CD4-positive, alpha-beta T cell treated with Interleukin-1 beta for 1 hour (primary cell): Measurements from ENCODE around the gene BSDC1.
A peak's percentile ranks its signal among the peaks of the same experiment; 100 is the strongest.
"Not testable (repeated sequence)": the region's sequence is repeated elsewhere in the genome, so short reads cannot be mapped to it uniquely, and the experiment has no call there.

Experiments
- DNase-seq, 2 donors: peaks; one replicate each; pipeline ENCODE4 v3.0.0-alpha.2; 2020 to 2022

The BSDC1 gene, protein sequence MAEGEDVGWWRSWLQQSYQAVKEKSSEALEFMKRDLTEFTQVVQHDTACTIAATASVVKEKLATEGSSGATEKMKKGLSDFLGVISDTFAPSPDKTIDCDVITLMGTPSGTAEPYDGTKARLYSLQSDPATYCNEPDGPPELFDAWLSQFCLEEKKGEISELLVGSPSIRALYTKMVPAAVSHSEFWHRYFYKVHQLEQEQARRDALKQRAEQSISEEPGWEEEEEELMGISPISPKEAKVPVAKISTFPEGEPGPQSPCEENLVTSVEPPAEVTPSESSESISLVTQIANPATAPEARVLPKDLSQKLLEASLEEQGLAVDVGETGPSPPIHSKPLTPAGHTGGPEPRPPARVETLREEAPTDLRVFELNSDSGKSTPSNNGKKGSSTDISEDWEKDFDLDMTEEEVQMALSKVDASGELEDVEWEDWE

DNA sequence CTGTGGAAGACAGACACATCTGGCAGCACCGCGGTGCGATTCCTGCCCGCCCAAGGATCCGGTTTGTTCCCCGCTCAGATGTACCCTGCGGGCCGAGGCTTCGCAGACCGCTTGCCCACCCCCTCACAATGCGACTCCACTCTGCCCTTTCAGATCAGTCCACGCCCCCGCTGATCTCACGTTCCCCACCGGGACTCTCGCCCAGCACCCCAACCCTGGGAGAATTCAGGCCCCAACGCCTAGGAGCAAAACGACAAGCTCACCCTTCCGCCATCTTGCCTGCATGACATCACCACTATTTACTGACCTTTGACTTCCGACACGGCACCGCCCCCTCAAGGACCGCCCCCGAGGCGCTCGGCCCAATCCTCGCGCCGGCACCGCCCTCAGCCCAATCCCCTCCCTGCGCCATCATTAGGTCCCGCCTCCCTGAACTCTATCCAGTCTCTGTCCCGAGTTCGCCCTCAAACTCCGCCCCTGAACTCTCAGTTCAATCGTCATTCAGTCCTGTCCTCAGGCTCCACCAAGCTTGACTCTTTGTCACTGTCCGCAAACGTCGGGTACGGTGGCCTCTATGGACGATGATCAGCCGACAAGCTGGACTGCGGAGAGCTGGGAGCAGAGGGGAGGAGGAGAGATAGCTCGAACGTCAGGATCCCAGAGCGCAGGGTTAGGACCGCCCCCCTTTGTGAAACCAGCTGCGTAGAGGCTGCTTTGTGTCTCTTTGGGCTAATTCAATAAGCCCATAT, at the start of gene BSDC1:
TSS of gene BSDC1 (minus strand) at position 301 of the 749 bp plus-strand sequence. CDS start at position 274, 27 bp downstream.
- peak; percentile 98 to 99 for DNase-seq

DNA sequence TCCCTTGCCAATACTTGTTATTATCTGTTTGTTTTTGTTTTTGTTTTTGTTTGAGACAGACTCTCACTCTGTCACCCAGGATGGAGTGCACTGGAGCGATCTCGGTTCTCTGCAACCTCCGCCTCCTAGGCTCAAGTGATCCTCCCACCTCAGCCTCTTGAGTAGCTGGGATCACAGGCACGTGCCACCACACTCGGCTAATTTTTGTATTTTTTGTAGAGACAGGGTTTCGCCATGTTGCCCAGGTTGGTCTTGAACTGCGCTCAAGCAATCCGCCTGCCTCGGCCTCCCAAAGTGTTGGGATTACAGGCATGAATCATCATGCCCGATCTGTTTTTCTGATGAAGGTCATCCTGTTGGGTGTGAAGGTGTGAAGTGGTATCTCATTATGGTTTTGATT, 47.2 kb upstream of the BSDC1 start:
- not testable (repeated sequence) for DNase-seq

DNA sequence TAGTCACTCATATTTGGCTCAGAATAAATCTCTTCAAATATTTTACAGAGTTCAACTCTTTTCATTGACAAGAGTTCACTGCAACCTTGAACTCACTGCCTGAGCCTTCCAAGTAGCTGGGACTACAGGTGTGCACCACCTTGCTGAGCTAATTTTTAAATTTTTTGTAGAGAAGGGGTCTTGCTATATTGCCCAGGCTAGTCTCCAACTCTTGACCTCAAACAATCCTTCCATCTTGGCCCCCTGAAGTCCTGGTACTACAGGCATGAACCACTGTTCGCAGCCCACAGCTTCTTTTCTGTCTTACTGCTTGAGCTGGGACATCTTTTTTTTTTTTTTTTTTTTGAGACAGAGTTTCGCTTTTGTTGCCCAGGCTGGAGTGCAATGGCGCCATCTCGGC, 44.5 kb upstream of the BSDC1 start:
- not testable (repeated sequence) for DNase-seq

DNA sequence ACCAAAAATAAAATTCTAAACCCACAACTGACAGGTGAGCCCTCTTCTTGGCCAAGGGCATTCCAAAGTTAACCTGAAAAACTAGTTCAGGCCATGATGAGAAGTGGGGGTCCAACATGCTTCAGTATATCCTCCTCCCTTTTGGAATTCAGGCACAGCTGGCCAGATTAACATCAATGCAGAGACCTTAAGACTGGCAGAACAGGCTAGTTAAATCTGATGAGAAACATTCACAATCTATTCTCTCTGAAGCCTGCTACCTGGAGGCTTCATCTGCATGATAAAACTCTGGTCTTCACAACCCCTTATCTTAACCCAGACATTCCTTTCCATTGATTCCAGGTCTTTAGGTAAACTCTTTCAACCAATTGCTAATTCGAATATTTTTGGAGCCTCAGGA, 43.9 kb upstream of the BSDC1 start:
- DNase-seq = no peak

DNA sequence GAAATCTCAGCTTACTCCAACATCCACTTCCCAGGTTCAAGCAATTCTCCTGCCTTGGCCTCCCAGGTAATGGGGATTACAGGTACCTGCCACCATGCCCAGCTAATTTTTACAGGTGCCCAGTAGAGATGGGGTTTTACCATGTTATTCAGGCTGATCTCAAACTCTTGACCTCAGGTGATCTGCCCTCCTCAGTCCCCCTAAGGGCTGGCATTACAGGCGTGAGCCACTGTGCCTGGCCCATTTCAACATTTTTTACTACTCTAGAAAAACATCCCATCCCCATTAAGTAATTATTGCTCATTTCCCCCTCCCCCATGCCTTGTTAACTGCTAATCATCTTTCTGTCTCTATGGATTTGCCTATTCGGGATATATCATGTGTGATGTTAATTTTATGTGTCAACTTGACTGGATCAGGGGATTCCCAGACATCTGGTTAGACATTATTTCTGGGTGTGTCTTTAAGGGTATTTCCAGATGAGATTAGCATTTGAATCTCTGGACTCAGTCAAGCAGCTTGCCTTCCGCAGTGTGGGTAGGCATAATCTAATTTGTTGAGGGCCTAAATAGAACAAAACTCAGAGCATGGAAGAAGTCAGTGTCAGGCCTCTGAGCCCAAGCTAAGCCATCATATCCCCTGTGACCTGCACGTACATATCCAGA, 37.6 kb upstream of the BSDC1 start:
- DNase-seq = no peak

DNA sequence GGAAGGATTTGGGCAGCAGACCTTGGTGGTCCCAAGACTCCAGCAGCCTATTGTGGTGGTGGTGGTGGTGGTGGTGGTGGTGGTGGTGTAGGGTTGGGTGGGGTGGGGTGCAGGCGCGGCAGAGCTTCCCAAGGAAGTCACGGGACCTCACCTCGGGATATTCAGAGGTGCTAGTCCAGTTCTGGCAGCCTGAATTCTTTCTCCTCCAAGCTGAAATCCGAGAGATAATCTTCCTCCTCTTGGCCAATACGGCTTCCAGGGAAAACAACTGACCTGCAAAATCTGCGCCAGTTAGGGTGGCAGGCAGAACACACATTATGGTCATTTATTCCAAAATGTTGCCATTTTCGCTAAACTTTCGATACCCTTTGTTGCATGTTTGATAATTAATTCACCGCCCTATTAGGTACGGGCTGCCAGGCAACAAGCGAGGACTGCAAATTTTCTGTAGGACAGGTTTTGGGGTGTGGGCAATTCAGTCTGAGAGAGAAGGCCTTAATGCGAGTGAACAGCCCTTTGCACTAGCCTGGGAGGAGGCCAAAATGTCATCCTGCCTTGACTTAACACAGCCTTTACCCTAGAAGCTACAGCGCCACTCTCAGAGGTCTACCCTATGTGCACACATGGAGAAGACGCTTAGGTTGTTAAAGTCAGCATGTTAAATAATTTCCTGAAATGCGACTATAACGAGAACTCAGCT, 33.2 kb upstream of the BSDC1 start:
- DNase-seq = no peak

DNA sequence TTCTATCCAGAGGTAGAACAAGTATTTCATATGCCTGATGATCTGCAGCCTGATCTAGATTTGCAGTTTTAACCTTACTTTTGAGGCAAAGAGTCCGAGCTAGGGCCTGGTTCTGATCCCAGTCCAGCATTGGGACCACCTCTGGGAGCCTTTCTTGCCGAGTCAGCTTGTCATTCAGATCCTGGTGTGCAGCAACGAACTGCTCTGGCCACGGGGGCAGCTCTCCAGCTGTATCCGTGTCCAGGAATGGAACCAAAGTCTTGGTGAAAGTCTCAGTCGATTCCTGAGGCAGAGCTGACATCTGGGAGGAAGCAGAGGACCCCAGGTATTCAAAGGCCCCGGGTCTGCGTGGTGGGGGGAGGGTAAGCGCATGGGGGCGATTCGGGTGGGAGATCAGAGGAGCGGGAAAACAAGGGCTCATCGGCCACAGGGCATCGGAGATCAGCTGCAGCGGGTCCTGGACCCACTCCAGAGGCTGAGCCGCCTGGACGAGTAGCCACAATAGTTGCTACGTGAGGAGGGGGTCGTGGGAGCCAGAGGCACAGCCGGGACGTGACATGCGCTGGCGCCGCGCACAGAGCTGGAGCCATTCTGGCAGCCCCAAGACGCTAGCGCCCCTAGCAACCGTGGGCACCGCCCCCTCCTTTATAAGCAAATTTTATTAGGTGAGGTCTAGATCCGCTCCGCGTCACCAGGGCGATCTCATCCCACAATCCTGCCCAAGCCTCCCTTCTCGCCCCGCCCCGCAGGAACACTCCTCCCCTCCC, 32.4 kb upstream of the BSDC1 start:
- DNase-seq = no peak

DNA sequence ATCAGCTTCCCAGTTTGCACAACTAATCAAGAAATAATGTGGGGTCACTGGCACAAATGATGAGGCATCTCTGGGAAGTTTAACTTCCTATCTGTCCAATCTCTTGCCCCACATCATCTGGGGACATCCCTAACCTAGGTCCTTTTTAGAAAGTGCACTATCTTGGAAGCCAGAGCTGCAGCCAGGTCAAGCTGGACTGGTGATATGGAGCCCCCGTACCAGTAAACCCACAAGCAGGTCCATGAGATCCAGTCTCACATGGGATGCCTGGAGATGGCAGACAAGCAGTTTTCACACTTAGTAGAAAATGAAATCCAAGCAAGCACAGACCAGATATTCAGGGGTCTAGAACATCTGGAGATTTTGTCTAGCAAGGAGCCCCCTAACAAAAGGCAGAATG, 27.5 kb upstream of the BSDC1 start:
- no peak for DNase-seq

DNA sequence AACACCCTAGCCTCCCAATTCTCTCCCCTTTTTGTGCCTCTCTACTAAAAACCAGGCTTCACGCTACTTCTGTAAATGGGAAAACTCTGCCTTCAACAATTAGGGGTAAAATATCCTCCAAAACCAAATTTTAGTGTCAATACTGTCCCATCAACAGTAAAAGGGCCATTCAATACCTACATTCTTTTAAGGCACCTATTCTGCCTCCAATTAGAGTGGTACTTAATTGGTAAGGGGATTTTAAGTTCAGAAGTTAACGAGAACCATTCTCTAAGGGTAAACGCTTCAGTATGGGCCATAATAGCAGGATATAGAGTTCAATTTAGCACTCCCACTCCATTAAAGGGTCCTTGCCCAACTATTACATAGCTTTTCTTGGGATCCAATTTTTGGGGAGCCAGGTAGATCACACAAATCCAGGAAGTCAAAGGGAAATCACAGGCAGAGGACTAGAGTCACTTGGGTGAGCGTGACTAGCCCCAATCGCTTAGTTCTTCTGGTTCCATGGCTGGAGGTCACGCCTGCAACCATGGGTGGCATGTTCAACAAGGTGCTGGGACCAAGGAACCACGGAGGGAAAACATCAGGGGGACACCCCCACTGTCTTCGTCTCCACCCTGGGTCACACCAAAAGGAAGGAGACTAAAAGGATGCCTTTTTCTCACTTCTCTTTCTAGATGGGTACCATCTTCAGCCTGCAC, 20.1 kb upstream of the BSDC1 start:
- DNase-seq = no peak

DNA sequence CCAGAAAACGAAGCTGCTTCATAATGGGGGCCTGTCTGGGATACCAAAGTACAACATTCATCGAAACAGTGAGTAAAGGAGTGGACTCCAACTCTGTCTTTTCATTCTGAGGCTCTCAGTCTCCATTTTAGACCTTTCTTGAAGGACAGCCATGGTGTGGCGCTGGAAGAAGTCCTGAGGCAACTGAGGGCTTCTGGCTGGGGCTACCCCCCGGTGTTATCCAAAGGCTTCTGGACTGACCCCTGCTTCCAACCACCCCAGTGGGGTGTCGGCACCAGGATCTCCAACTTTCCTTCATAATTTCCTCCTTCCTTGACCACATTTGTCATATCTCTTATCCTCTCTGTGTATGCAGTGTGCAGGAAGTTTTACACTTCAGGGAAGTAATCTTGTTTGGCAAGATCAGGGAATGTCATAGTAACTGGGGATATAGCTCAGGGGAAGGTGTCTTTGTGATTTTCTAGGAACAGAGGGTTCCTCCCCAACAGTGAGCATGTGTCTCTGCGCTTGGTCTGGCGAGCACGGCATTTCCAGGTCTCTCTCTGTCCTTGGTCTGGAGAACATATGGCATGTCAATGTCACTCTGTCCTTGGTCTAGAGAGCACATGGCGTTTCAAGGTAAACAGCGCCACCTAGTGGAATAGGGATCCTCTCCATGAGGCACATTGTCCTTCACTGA, 19.4 kb upstream of the BSDC1 start:
- peak; percentile 68 to 83 for DNase-seq

DNA sequence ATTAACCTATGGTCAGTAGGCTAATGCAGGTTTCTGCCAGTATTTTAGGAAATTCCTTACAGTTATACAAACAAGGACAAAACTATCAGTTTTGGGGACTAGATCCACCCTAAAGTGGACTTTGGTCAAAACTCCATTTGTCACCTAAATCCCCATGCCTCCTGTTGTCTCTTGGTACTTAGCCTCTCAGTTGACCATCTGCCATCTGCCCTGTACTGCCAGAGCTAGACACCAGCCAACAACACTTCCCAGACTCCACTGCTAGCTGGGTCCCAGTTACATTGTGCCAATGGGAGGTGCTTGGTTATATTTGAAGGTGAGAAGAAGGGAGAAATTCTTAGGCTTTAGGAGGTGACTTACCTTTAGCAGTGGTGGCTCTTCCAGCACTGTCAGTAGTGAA, 17.0 kb upstream of the BSDC1 start:
- DNase-seq = no peak

DNA sequence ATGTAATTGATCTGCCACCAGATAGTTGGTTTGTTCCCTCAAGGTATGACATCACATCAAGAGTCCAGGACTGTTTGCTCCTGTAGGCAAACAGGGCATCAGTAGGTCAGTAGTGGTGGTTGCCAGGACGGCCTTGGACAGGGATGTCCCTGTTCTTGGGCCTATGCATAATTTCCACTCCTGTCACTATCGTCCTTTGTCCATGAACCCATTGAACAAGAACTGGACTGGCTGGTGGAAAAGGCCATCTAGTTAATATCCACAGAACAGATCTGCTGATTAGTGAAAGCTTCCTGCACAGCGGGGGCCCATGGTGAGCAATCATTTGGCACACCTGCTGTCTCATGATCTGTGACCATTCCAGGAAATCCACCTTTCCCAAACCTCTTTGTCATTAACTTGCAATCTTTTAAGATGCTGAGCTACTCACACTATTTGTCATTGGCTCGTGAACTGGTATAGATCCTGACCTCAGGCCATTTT, 12.4 kb upstream of the BSDC1 start:
- no peak for DNase-seq

DNA sequence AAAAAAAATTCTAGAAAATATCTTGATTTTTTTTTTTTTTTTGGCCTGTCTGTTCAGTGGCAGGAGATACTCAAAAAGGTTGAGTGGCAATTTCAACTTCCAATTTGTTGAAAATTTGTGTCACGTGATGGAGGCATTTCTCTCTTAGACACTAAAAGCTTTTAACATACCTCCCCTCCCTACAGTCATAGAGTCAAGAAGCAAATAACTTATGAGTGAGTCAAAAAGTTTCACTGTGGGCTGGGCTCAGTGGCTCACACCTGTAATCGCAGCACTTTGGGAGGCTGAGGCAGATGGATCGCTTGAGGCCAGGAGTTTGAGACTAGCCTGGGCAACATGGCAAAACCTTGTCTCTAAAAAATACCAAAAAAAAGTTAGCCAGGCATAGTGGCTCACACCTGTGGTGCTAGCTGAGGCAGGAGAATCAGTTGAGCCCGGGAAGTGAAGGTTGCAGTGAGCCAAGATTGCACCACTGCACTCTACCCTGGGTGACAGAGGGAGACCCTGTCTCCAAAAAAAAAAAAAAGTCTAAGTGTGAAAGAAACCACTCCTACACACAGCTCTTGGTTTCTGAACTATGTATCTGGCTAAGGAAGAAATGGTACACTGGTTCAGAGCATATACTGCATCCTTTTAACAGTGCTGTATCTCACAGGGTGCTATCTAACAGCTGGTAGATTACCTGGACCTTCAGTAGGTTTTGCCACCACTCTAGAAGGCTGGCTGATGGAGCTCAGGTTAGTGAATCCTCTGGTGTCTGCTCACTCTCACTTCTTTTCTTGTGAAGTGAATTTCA, 11.6 kb upstream of the BSDC1 start:
- no peak for DNase-seq

DNA sequence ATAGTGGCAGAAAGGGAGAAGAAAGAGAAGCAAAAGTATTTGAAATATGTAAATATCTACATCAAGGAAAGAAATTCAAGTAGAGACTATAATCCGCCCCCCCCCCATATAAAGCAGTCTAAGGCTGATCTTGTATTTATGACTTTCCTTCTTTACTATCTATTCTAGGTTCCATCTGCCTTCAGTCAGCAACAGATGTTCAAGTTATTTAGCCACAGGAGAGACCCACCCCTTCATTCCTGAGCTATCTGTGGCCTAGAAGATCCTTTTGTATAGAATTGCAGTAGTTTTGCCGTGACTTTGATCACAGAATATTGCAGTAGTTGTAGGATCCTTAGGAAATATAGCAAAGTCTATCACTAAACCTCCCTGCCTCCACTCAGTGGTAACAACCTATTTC, 10.7 kb upstream of the BSDC1 start:
- DNase-seq = no peak

DNA sequence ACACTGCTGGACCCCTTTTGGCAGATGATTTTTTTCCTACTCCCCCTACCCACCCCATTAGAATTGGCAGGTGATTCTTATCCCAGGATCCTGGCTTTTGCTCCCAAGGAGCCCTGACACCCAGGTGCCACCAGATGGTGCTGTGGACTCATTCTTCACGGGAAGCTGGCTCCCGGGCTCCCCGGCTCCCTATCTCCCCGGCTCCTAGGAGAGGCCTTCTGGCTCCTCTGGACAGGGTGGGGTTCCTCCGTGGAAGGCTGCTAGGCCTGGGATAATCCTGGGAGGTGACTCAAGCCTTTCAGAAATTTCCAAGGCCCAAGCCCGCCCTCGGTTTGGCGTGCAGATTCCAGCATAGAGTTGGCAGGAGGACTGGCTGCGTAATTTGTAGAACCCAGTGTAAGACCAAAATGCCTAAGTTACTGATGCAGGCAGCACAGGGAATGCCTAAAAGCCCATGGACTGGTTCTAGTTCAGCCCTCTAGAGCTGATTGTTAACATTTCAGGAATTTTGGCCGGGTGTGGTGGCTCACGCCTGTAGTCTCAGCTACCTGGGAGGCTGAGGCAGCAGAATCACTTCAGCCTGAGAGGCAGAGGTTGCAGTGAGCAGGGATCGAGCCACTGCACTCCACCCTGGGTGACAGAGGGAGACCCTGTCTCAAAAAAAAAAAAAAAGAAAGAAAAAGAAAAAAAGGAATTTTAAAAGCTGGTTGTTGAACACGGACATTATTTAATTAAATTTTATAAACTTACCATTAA, 6.8 kb upstream of the BSDC1 start:
- DNase-seq = peak; percentile 41 to 54

DNA sequence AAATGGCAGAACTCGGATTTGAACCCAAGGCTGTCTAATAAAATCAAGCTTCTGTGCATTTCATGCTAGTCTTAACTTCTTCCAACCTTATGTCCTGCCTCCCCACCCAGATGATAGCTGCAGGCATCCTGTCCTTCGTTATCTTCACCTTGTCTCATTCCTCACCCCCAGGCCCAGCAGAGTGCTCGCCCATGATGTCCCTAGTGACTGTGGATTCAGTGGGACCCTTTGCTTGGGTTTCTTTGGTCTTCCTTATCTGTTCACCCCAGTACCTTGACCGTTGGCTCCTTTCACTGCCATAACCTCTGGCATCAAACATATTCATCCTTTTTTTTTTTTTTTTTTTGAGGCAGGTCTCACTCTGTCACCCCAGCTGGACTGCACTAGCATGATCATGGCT, 5.6 kb upstream of the BSDC1 start:
- DNase-seq = no peak

DNA sequence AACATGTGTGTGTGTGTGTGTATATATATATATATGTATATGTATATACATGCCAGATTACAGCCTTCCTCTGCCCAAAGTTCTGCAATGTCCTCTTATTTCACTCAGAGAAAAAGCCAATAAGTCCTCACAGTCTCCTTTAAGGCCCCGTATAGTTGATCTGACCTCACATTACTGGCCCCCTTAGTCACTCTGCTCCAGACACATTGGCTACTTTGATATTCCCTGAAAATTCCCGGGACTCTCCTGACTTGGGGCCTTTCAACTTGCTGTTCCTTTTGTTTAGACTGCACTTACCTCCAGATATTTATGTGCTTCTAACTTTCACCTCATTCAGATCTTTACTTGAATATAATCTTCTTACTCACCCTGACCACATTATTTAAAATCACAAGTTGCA, 4.2 kb upstream of the BSDC1 start:
- DNase-seq = no peak

DNA sequence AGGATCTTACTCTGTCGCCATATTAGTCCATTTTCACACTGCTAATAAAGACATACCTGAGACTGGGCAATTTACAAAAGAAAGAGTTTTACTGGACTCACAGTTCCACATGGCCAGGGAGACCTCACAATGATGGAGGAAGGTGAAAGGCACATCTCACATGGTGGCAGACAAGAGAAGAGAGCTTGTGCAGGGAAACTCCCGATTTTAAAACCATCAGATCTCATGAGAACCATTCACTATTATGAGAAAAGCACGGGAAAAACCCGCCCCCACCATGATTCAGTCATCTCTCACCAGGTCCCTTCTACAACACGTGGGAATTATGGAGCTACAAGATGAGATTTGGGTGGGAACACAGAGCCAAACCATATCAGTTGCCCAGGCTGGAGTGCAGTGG, 2.3 kb upstream of the BSDC1 start:
- DNase-seq = not testable (repeated sequence)

DNA sequence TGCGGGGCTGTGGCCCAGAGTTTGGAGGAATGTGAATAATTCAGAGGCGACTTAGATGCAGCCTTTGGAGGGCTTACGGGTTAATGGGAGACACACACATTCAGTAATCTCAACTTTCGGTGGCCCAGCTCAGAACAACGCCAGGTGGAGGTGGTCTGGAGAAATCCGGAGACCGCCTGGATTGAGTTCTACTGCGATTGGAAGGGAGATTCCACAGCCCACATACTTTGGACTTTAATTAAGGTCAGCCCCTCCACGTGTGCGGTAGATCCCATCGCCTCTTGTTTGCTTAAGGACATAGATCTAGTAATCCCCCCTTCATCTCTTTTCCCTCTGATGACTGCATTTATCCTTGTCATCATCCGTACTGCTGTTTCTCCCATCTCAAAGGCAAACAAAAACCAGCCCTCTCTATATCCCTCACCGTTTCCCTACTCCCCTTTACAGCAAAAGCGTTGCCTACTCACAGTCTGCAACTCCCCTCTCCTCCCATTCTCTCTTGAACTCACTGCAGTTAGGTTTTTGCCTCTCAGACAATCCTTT, 720 bp upstream of the BSDC1 start:
- DNase-seq = no peak
